ENCODE data around the gene MACROD2. TPM values are rescaled to one million over a fixed set of nuclear protein-coding genes. Genes with fewer than 3 reads are reported as not detected.
"Not testable (repeated sequence)": the region's sequence is repeated elsewhere in the genome, so short reads cannot be mapped to it uniquely, and the experiment has no call there.

MACROD2 gene
- total RNA-seq, 1 experiment from 2014 or later = 1.4 TPM

- no peak overlapping the region for H3K4me3 ChIP-seq (ENCODE audit: low read depth, low read length, poor library complexity, severe bottlenecking)
- H3K9me3 ChIP-seq (ENCODE audit: low read depth, low read length, poor library complexity, severe bottlenecking) = no peaks in the 10 kb centered on the region
- H3K27me3 ChIP-seq (replicated peaks; ENCODE audit: insufficient read depth, low read depth, low read length, poor library complexity) = no peaks in the 10 kb centered on the region
- ChIA-PET POLR2A (ENCODE audit: low non-redundant PET) (no interaction called here), CTCF (no interaction called here)
- no peak for TF ChIP-seq CTCF (conservative IDR thresholded peaks at IDR 0.05; ENCODE audit: low read depth, low read length)
- no peak for TF ChIP-seq EZH2 (IDR thresholded peaks at IDR 0.05; ENCODE audit: borderline replicate concordance, low read depth, low read length, poor library complexity, severe bottlenecking)
- H3K36me3 ChIP-seq (ENCODE audit: insufficient read depth, low read length, poor library complexity, severe bottlenecking) = no peaks in the 10 kb centered on the region
- no peak overlapping the region for H3K27ac ChIP-seq (ENCODE audit: low read depth, low read length, poor library complexity, severe bottlenecking)
- no peak for DNase-seq (ENCODE audit: low spot score)
- no peaks in the 10 kb centered on the region for H3K4me1 ChIP-seq (ENCODE audit: insufficient read depth, low read length, poor library complexity, severe bottlenecking)
- intact Hi-C loops (cut with micrococcal nuclease; ENCODE audit: unreplicated experiment) = no loop called here
- no TSS peak for BruUV-seq (replicated peaks)
Observed at GRCh38 chr20:15370370-15370769, 1375.1 kb downstream of the MACROD2 start.

- CTCF ChIA-PET = no interaction called here
- intact Hi-C loops (cut with micrococcal nuclease; ENCODE audit: unreplicated experiment) = no loop called here
- Histone ChIP-seq H3K27me3 (replicated peaks; ENCODE audit: insufficient read depth, low read depth, low read length, poor library complexity) (no peaks in the 10 kb centered on the region), H3K4me3 (ENCODE audit: low read depth, low read length, poor library complexity, severe bottlenecking) (no peak overlapping the region), H3K27ac (ENCODE audit: low read depth, low read length, poor library complexity, severe bottlenecking) (no peak overlapping the region), H3K36me3 (ENCODE audit: insufficient read depth, low read length, poor library complexity, severe bottlenecking) (no peaks in the 10 kb centered on the region), H3K9me3 (ENCODE audit: low read depth, low read length, poor library complexity, severe bottlenecking) (no peaks in the 10 kb centered on the region), H3K4me1 (ENCODE audit: insufficient read depth, low read length, poor library complexity, severe bottlenecking) (no peaks in the 10 kb centered on the region)
- no TSS peak for BruUV-seq (replicated peaks)
- no peak for DNase-seq (ENCODE audit: low spot score)
- TF ChIP-seq CTCF (conservative IDR thresholded peaks at IDR 0.05; ENCODE audit: low read depth, low read length) (no peak), EZH2 (IDR thresholded peaks at IDR 0.05; ENCODE audit: borderline replicate concordance, low read depth, low read length, poor library complexity, severe bottlenecking) (no peak)
- POLR2A ChIA-PET (ENCODE audit: low non-redundant PET) = no interaction called here
Observed at GRCh38 chr20:15374682-15375081, 1379.4 kb downstream of the MACROD2 start.

- intact Hi-C loops (cut with micrococcal nuclease; ENCODE audit: unreplicated experiment) = no loop called here
- Histone ChIP-seq H3K36me3 (ENCODE audit: insufficient read depth, low read length, poor library complexity, severe bottlenecking) (no peaks in the 10 kb centered on the region), H3K4me1 (ENCODE audit: insufficient read depth, low read length, poor library complexity, severe bottlenecking) (no peaks in the 10 kb centered on the region), H3K27me3 (replicated peaks; ENCODE audit: insufficient read depth, low read depth, low read length, poor library complexity) (no peaks in the 10 kb centered on the region), H3K4me3 (ENCODE audit: low read depth, low read length, poor library complexity, severe bottlenecking) (no peak overlapping the region), H3K9me3 (ENCODE audit: low read depth, low read length, poor library complexity, severe bottlenecking) (no peaks in the 10 kb centered on the region), H3K27ac (ENCODE audit: low read depth, low read length, poor library complexity, severe bottlenecking) (no peak overlapping the region)
- BruUV-seq (replicated peaks) = no TSS peak
- TF ChIP-seq EZH2 (IDR thresholded peaks at IDR 0.05; ENCODE audit: borderline replicate concordance, low read depth, low read length, poor library complexity, severe bottlenecking) (no peak), CTCF (conservative IDR thresholded peaks at IDR 0.05; ENCODE audit: low read depth, low read length) (no peak)
- POLR2A ChIA-PET (ENCODE audit: low non-redundant PET) = no interaction called here
- CTCF ChIA-PET = no interaction called here
- no peak for DNase-seq (ENCODE audit: low spot score)
Observed at GRCh38 chr20:15375836-15376235, 1380.5 kb downstream of the MACROD2 start.

- intact Hi-C loops (cut with micrococcal nuclease; ENCODE audit: unreplicated experiment); H3K9me3 ChIP-seq (ENCODE audit: low read depth, low read length, poor library complexity, severe bottlenecking); H3K4me1 ChIP-seq (ENCODE audit: insufficient read depth, low read length, poor library complexity, severe bottlenecking); H3K27me3 ChIP-seq (replicated peaks; ENCODE audit: insufficient read depth, low read depth, low read length, poor library complexity); H3K27ac ChIP-seq (ENCODE audit: low read depth, low read length, poor library complexity, severe bottlenecking); DNase-seq (ENCODE audit: low spot score); BruUV-seq (replicated peaks); CTCF ChIA-PET; H3K36me3 ChIP-seq (ENCODE audit: insufficient read depth, low read length, poor library complexity, severe bottlenecking); H3K4me3 ChIP-seq (ENCODE audit: low read depth, low read length, poor library complexity, severe bottlenecking); POLR2A ChIA-PET (ENCODE audit: low non-redundant PET): not testable (repeated sequence)
Observed at GRCh38 chr20:15377603-15378002, 1382.3 kb downstream of the MACROD2 start.
